Islet of Langerhans (tissue), 1 donor: ENCODE measurements around the gene MTHFD1.
"Not testable (repeated sequence)": the region's sequence is repeated elsewhere in the genome, so short reads cannot be mapped to it uniquely, and the experiment has no call there.

Source experiments
- FAIRE-seq: peaks from one replicate; lab custom pipeline; 2011; peaks lifted over from hg19 to GRCh38; lab: Jason Lieb, UNC

The MTHFD1 gene

DNA sequence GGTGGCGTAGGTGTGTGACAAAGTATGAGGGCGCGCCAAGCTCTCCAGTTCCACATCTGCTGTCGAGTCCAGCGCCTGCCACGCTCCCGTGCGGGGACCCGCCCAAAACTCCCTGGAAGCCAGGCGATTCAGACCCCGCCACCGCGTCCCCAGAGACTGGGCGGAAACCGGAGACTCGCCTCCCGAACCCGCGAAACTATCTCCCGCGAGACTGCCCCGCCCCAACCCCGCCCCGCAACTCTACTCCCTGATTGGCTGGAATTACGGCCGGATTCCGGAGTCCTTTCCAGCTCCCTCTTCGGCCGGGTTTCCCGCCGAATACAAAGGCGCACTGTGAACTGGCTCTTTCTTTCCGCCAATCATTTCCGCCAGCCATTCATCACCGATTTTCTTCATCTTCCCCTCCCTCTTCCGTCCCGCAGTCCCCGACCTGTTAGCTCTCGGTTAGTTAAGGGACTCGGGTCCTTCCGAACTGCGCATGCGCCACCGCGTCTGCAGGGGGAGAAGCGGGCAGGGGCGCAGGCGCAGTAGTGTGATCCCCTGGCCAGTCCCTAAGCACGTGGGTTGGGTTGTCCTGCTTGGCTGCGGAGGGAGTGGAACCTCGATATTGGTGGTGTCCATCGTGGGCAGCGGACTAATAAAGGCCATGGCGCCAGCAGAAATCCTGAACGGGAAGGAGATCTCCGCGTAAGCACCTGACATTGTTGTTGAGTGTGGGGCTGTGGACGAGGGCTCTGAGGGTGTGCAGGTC, at the start of gene MTHFD1:
Gene MTHFD1, plus strand, starts transcription at position 572 of the 751 bp plus-strand sequence. Its CDS starts 75 bp downstream, at position 647.
- peak; percentile 65 for FAIRE-seq

DNA sequence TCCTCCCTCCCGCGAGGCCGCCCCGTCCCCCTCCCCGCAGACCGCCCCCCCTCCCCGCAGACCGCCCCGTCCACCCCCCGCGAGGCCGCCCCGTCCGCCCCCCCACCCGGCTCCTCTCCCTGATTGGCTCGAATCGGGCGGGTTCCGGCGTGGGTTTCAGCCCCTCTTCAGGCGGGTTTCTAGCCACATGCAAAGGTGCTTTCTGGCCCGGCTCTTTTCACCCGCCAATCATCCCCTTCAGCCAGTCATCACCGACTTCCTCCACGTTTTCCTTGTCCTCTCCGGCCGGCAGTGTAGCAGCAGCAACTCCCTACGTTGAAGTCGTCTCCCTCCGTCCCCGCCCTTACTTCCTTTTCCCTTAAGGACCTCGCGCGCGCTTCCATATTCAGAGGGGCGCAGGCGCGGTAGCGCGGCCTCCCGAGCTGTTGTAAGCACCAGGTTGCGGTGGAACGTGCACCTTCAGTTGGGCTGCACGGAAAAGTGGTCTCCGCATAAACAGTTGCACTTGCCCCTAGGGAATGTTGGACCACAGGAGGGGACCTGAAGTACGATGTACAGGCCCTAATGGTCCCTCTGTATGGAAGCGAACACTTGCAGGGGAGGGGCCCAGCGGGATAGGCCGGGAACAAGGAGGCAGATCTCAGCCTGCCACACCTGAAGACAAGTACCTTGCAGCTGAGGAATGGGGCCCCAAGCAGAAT, 49.4 kb upstream of the MTHFD1 start:
- FAIRE-seq, result no peak

DNA sequence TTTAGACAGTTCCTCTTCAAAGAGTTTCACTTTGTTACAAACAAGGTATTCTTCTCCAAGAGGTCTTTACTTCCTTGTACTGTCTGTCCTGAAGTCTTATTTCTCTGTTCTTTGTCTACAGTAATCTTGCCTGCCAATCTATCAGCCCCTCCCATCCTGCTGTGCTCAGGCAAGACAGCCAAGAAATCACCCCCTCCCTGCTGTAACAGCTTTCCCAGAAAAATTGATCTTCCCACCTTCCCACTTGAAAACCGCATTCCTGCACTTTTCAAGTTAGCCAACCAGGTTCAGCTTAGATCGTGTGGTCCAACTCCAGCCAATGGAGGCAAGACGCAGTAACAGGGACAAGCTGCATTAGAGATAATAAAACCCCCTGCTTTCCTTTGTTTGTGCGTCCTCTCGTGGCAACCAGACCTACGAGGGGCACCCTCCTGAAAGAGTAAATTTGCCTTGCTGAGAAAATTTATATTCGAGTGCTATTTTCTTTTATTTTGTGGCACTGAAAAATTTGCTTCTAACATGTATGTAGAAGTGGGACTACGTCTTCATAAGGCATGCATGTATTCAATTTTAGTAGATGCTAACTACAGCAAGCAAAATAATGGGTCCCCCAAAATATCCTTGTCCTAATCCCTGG, 47.5 kb upstream of the MTHFD1 start:
- no peak for FAIRE-seq

DNA sequence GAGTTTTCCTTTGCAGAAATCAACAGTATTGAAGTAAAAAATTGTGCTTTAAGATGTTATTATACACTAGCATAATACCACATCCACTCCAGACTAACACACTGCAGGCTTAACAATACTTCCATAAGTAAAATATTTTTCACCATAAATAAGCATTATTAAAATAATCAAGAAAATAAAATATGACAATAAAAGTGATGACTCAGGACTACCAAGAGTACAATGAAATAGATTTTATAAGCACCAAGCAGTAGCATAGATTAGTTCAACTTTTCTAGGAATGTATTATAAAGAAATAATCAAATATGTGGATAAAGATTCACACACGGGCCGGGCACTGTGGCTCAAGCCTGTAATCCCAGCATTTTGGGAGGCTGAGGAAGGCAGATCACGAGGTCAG, 40.4 kb upstream of the MTHFD1 start:
- no peak for FAIRE-seq

DNA sequence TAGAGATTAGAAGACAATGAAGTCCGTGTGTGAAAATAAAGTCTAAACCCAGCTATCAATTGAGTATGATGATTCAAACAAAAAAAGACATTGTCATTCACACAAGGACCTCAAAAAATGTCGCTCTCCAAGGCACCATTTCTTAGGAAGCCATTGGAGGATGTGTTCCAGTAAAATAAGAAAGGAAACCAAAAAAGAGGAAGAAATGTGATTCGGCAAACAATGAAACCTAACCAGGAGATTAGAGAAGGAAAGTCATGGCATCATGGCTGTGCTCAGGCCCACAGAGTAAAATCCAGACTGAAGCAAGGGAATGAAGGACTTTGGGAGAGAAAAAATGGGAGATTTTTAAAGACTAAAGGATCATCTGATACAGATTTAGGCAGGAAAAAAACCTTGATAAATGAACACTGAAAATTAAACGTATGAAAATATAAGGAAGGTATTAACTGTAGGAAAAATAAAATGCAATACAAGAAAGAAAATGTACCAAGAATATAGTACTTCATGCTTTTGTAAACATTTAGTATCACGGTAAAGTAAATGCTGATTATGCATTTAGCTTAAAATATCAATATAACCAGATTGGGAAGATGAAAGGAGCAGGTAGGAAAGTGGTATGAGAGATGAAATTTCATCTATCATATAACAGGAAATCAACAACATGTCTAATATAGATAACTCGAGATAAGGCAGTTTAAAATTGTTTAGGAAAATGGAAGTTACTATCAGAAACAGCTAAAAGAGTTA, 38.2 kb upstream of the MTHFD1 start:
- no peak for FAIRE-seq

DNA sequence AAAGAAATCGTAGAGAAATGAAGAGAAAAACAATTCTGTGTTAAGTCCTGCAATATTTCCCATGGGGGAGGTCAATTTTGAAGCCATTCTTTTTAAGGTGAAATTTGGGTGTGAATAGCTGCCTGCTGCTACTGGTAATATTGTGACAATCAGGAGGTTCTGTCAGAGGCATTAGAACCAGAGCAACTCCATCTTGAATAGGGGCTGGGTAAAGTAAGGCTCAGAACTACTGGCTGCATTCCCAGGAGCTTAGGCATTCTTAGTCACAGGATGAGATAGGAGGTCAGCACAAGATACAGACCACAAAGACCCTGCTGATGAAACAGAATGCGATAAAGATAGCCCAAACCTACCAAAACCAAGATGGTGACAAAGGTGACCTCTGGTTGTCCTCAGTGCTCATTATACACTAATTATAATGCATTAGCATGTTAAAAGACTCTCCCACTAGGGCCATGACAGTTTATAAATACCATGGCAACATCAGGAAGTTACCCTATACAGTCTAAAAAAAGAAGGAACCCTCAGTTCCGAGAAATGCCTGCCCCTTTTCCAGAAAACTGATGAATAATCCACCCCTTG, 24.8 kb upstream of the MTHFD1 start:
- no peak for FAIRE-seq

DNA sequence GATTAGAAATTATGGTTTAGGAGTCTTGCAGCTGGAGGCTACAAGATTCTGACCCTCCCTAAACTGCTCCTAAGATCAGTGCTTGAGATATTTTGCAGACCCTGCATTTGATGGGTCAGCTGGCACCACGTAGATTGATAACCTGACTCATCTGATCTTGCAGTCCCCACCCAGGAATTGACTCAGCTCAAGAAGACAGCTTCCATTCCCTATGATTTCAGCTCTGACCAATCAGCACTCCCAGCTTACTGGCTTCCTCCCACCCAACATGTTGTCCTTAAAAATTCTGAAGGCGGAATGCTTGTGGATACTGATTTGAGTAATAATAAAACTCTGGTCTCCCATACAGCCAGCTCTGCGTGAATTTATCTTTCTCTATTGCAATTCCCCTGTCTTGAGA, 23.2 kb upstream of the MTHFD1 start:
- FAIRE-seq, result no peak

DNA sequence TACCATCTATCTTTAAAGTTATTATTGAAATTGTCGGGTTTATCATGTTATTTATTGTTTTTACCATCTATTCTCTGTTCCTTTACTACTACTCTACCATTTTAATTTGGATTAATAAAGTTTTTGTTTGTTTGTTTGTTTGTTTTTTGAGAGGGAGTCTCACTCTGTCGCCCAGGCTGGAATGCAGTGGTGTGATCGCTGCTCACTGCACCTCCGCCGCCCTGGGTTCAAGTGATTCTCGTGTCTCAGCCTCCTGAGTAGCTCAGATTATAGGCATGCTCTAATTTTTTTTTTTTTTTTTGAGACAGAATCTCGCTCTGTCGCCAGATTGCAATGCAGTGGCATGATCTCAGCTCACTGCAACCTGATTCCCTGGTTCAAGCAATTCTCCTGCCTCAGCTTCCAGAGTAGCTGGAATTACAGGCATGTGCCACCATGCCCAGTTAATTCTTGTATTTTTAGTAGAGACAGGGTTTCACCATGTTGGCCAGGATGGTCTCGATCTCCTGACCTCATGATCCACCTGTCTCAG, 22.7 kb upstream of the MTHFD1 start:
- FAIRE-seq, result not testable (repeated sequence)

DNA sequence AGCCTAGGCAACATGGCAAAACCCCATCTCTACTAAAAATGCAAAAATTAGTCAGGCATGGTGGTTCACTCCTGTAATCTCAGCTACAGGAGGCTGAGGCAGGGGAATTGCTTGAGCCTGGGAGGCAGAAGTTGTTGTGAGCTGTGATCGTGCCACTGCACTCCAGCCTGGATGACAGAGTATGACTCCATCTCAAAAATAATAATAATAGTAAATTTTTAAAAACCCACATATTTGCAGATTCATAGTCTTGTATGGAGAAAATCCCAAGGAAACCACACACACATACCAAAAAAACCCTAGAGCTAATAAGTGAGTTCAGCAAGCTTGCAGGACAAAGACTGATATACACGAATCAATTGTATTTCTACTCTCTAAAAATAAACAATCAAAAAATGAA, 19.0 kb upstream of the MTHFD1 start:
- FAIRE-seq, result no peak

DNA sequence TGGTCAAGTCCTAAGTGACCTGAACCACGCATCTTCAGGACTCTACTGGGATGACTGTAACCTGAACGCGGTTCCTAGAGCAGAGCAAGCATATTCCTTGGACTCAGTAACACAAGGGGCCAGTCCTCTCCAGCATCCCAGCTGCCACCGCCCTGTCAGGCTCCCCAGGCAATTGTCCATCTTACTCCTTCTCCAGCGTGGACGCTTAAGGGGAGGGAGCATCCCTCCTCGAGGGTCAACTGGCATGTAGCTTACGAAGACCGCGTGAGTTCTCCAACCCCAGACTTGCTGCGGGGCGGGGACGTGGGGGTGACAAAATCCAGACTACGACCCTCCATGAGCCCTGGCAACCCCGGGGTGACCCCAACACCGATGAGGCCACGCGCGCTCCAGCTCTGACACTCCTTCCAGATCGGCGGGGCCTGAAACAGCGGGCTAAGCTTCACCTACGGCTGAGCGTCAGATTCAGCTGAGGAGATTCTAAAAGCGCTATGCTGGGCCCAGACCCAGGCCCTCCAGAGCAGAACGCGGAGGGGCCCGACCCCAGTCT, 846 bp upstream of the MTHFD1 start:
- no peak for FAIRE-seq

DNA sequence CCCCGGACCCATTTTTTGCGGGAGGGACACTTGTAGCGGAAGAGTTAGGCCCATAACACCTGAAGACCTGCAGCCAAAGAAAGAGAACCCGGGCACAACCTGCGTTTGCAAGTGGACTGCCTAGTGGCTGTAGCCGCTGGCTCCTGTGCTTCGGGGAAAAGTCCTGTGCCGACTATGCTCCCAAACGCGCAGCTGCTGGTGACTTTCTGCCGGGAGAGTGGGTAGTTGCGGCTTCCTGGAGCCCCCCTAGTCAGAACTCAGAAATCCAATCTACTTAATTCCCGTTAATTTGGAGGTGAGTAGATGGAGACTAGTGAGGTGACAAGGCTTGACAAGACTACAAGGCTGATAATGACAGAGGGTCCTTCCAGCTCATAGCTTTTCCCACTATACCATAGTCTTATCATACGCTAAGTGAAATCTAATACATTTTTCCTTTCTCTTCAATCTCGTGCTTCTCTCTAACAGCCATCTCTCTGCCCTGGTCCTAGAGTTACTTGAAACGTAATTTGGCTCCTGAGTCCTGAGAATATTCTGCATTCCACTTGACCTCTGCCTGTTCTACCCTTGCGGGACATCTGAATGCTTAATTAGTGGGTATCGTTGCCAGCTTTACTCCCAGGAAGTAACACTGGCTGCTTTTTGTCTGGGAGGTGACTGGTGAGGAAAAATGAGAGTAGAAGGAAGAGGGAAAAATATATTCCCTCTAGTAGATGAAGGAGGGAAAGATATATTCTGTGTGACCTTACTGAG, 556 bp downstream of the MTHFD1 start:
- FAIRE-seq, result no peak

DNA sequence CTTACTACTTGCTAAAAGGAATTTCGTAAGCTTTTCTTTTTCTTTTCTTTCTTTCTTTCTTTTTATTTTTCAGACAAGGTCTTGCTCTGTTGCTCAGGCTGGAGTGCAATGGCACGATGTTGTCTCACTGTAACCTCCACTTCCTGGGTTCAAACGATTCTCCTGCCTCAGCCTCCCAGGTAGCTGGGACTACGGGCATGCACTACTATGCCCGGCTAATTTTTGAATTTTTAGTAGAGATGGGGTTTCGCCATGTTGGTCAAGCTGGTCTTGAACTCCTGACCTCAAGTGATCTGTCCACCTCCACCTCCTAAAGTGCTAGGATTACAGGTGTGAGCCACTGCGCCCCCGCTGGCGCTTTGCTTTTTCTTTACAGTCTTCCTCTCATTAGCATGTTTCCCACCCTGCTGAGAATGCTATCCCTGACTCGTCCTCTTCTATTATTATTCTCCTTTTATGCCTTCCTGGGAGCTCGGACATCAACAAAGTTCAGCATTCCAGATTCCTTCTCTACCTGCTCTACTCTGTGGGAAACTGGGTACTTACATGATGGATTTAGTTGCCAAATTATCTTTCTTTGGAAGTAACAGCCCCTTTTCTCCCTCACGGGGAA, 3.1 kb downstream of the MTHFD1 start:
- FAIRE-seq, result no peak

DNA sequence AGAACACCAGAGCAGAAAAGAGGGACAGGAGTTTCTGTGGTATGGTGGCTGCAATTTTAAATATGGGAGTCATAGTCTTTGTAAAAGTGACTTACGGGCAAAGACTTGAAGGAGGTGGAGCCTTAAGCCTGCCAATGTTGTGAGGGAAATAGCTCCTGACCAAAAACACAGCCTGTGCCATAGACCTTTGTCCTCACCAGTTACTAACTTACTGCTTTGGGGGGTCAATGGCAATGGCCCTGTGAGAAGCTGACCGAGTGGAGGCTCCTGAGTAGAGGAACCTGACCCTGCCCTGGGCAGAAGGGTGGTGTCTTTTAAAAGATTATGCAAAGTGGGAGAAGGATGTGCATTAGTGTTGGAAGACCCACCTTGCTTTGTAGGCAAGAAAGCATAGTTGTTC, 3.8 kb downstream of the MTHFD1 start:
- FAIRE-seq, result no peak

DNA sequence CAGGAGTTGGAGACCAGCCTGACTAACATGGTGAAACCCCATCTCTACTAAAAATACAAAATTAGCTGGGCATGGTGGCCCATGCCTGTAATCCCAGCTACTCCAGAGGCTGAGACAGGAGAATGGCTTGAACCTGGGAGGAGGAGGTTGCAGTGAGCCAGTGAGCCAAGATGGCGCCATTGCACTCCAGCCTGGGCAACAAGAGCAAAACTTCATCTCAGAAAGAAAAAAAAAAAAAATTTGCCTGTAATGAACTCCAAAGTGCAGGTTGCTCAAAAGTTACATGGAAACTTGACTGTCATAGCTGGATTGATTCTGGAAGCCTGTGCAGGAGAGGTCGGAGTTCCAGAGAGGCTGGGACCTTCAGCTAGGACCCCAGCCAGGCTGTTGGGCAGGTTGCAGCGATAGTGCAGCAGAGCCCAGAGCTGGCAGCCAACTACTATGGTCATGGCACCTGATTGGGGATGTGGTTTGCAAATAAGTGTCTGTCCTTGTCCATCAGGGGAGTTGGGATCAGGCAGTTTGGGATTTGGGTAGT, 5.1 kb downstream of the MTHFD1 start:
- not testable (repeated sequence) for FAIRE-seq

DNA sequence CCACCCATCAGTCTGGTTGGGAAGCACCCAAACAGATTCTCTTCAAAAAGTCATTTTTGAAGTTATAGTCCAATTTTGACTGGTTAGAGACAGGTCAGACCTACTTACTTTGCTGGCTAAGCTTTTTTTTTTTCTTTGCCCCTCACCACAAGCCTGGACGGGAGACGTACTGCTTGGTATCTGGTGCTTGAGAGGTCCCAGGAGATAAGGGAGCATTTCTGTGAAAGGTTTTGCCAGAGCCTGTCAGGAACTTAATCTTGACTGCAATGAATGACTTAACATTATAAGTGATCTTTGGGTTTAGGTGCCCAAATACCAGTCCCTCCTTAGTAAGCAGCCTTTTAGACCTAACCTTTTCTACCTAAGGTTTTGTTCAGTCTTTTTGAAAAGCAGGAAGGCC, 6.3 kb downstream of the MTHFD1 start:
- no peak for FAIRE-seq

DNA sequence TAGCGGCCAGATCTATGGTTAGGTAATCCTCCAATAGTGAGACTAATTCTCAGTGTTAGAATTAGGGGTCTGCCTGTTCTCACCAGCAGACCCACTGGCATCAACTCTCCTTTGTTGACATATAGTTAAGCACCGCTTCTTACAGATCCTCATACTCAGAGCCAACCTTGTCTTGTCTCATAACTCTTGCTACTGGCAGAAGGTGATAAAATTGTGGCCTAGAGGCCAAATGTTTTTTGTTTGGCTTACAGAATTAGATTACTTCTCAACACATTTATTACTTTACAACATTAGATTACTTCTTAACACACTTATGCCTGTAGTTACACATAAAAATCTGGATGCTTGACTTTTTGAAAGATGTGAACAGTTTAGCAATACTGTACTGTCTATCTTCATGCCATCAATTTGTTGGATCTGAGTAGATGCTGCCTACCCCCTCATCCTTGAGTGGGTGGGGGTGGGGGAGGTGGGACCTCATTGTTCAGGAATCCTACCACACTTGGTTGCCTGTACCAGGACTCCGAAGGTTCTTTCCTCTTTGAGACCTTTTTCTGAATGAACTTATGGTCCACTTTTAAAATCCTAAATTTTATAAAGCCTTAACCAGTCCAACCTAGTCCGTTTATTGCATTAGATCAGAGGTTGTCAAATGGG, 7.0 kb downstream of the MTHFD1 start:
- FAIRE-seq, result no peak

DNA sequence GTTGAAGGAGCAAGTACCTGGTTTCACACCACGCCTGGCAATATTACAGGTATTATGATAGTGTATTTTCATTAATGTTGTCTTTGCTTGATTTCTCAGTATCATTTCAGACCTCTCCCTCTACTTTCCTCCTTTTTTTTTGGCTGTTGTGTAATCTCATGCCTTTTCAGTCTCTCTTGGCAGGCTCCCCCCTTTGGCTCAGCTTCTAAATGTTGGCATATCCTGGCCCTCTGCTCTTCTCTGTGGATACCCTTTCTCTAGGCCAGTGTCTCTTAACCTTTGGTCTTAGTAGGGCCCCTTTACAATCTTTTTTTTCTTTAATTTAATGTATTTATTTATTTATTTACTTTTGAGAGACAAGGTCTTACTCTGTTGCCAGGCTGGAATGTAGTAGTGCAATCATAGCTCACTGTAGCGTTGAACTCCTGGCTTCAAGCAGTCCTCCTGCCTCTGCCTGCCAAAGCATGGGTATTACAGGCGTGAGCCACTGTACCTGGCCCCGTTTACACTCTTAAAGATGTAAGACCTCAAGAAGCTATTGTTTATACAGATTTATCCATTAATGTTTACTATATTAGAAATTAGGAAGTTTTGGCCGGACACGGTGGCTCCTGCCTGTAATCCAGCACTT, 12.8 kb downstream of the MTHFD1 start:
- no peak for FAIRE-seq

DNA sequence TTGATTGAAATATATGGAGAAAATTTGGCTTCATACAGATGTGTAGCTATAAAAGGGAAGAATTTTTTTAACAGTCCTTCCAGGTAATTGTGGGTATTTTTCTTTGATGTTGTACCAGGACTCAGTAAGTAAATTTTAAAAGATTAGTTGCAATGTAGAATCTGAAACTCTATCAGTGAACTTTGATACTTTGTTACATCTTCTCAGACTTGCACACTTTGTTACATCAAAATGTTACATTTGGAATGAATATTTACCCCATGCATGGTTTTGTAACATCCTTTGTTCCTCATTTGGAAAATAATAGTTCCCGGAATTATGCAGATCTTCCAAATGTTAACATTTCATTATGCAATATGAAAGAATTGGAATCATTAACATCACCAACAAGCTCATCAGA, 13.8 kb downstream of the MTHFD1 start:
- FAIRE-seq, result no peak

DNA sequence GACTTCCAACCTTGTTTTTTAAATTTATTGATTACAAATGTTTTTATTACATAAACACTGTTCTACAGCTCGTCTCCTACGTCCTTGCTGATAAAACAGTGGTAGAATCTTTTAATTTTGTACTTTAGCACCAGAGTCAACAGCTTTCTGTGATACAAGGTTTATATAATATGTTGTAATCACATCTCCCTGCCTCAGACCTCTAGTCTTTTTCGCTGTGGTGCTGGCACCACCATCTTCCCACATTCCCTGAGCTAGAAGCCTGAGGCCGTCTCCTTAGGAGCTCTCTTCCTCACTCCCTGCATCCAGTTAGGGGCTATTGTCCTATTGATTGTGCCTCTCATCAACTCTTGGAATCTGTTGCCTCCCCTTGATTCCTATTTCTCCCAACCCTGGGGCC, 17.1 kb downstream of the MTHFD1 start:
- FAIRE-seq, result no peak
